AG09309 (cell line): Measurements from ENCODE around the gene SAP30BP.

ENCODE experiments used
- DNase-seq: peaks from one replicate; pipeline ENCODE4 v3.0.0-alpha.2; 2010; ENCODE audit warnings: low read depth
- H3K4me3 ChIP-seq: 2 replicates; pipeline ENCODE4 v1.5.1; 2011; ENCODE audit warnings: mild to moderate bottlenecking, low read depth, low read length, moderate library complexity; ENCODE audit not compliant: control insufficient read depth
- CTCF ChIP-seq: IDR thresholded peaks from 2 replicates; pipeline ENCODE4 v1.5.1; 2011; ENCODE audit warnings: mild to moderate bottlenecking, low read depth, low read length, inconsistent platforms; ENCODE audit not compliant: insufficient read depth, control insufficient read depth; ENCODE audit errors: missing control alignments

SAP30BP gene

GRCh38 chr17:75647921-75648320 lies 19.2 kb upstream of the SAP30BP start:
- no peak for DNase-seq
- H3K4me3 ChIP-seq, result no peak overlapping the region
- no peak for TF ChIP-seq CTCF

DNA sequence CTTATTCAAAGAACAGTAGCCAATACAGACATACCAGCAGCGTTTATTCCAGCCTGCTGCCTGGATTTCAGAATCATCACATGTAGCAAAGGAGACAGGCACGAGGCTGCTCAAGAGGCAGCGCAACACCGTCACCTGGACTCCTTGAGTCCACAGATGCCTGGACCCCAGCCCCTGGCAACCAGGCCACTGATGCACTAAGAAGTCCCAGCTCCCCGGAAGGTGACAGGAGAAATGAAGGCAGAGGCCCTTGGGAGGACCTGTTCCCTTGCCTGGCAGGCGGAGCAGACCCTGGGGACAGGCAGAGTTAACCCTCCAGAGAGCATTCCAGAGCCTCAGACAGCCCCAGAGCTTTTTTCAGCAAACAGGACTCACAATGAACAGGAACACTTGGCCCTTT lies 17.5 kb upstream of the SAP30BP start:
- no peak for TF ChIP-seq CTCF
- DNase-seq, result no peak
- no peak overlapping the region for H3K4me3 ChIP-seq

DNA sequence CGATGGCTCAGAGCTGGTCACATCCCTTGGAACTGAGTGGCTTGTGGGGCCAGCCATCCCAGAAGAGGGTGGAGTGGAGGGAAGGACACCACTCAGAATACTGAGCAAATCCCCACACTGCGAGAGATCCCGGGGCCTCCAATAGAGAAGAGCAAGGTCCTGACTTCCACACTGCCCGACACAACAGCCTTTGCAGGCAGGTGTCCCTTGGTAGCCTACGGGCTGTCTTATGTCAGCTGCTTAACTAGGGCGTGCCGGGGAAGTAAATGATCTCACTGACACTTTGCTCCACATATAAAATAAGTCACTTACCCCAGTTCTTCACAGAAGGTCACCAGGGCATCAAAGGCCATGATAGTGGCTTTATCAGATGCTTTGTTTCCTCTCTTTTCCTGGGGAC lies 16.3 kb upstream of the SAP30BP start:
- no peak for TF ChIP-seq CTCF
- no peak overlapping the region for H3K4me3 ChIP-seq
- DNase-seq, result no peak

GRCh38 chr17:75652341-75652740 lies 14.8 kb upstream of the SAP30BP start:
- H3K4me3 ChIP-seq, result no peak overlapping the region
- no peak for TF ChIP-seq CTCF
- no peak for DNase-seq

DNA sequence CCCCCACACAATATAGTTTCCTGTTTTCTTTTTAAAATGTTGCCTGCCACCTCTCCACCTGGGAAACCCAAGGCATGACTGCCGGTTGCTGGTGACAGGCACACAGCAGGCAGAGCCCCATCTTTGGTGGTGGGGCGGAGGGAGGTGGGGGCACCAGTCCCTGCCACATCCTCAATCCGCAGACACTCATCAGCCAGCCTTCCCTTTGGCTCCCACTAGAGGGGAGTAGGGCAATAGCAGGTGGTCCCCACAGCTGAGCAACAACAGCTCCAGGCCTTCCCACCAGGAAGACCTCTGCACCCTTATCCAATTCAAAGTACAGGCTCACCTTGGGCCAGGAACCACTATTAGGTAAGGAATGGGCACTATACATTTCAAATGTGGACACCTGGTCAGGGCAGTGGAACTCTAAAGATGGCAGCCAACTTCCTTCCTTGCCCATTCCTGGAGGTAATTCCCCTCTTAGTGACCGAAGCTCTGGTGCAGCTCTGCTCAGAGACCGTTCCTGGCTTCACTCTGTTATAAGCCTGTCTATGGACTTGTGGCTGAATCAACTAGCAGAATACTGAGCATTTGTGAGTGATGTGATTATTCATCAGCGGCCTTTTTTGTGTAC lies 14.1 kb upstream of the SAP30BP start:
- no peak for DNase-seq
- no peak overlapping the region for H3K4me3 ChIP-seq
- peak; percentile 80 for TF ChIP-seq CTCF

- no peak for DNase-seq
- TF ChIP-seq CTCF, result peak; percentile 38
- H3K4me3 ChIP-seq, result no peak overlapping the region
Observed at GRCh38 chr17:75654176-75654575, 13.0 kb upstream of the SAP30BP start.

DNA sequence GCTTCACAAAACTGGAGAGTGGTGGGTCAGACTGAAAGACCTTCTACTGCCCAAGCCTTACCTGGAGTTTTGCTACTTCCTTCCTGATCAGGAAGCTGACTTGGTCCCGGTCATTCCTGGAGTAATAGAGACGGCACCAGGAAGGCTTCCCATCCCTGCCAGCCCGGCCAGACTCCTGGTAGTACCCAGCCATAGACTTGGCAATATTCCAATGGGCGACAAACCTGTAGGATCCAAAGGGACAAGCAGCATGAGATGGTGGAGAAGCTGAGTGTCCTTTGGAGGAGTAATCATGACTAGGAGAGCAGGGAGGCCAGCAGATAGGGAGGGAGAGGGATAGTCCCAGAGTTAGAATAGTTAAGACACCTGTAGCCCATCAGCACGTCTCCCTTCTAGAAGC lies 8.9 kb upstream of the SAP30BP start:
- no peak for DNase-seq
- TF ChIP-seq CTCF, result no peak
- no peak overlapping the region for H3K4me3 ChIP-seq
